Breast epithelium (tissue), 4 donors: ENCODE data around the gene URB1. TPM values are rescaled to one million over a fixed set of nuclear protein-coding genes. Genes with fewer than 3 reads are reported as not detected.

Experiments
- DNase-seq, 2 donors: peaks; one replicate each; pipeline ENCODE4 v3.0.0-alpha.2; 2019; ENCODE audit warnings: low spot score in 2 of 2
- H3K27ac ChIP-seq, 2 donors: fragments of 200-600 bp; sonication (generic) in 1 of 2; one replicate each; pipeline ENCODE4 v1.5.1; 2016 to 2019; ENCODE audit warnings: mild to moderate bottlenecking in 1 of 2
- H3K27me3 ChIP-seq, 2 donors: fragments of 200-600 bp; sonication (generic) in 1 of 2; one replicate each; pipeline versions ENCODE4 v1.5.1 to v1.6.0; 2017 to 2019; ENCODE audit warnings: control low read depth in 1 of 2, mild to moderate bottlenecking in 1 of 2
- H3K36me3 ChIP-seq: fragments of 200-600 bp; one replicate; pipeline ENCODE4 v1.5.1; 2019
- H3K4me1 ChIP-seq, 2 donors: fragments of 200-600 bp; sonication (generic); one replicate each; pipeline ENCODE4 v1.5.1; 2016 to 2019; ENCODE audit warnings: control low read depth in 1 of 2
- H3K4me3 ChIP-seq, 3 donors: fragments of 200-600 bp; sonication (generic); 1 replicate in 2 of 3; 2 replicates in 1 of 3; pipeline ENCODE4 v1.5.1; 2016 to 2019; ENCODE audit warnings: mild to moderate bottlenecking in 3 of 3, moderate library complexity in 2 of 3
- H3K9me3 ChIP-seq, 2 donors: fragments of 200-600 bp; sonication (generic) in 1 of 2; one replicate each; pipeline ENCODE4 v1.5.1; 2016 to 2019; ENCODE audit warnings: control low read depth in 1 of 2
- CTCF ChIP-seq, 3 donors: fragments of 450-650 bp; IDR thresholded peaks; one replicate each; pipeline ENCODE4 v1.5.1; 2016 to 2017; ENCODE audit warnings: antibody characterized with exemption in 3 of 3, mild to moderate bottlenecking in 3 of 3, moderate library complexity in 3 of 3
- POLR2A ChIP-seq: fragments of 450-650 bp; IDR thresholded peaks from one replicate; pipeline ENCODE4 v1.6.1; 2016; ENCODE audit warnings: antibody characterized with exemption, mild to moderate bottlenecking, moderate library complexity
- POLR2AphosphoS5 ChIP-seq, 3 donors: sonication (generic); formaldehyde crosslinking; IDR thresholded peaks; one replicate each; pipeline ENCODE4 v1.6.1; 2017; ENCODE audit warnings: antibody characterized with exemption in 3 of 3
- intact Hi-C: fragments of 100-400 bp; cut with DNase I; formaldehyde crosslinking; loops from one replicate; pipeline ENCODE4 v1.15.1; 2023; ENCODE audit warnings: low total_unique reads
- total RNA-seq, 3 donors: library from RNA; depleted of rRNA; stranded (reverse); fragments of >200 nt; gene quantifications; one replicate each; pipeline ENCODE4 v1.1.0, GENCODE V29; 2016

The URB1 gene
- total RNA-seq, 3 donors from 2014 or later: 12.8 to 22.2 (median 20.6) TPM

- Histone ChIP-seq H3K4me1 (no peaks in the 10 kb centered on the region), H3K9me3 (no peaks in the 10 kb centered on the region), H3K36me3 (no peaks in the 10 kb centered on the region), H3K27ac (no peak within 1 kb of the TSS), H3K4me3 (no peak within 1 kb of the TSS), H3K27me3 (no peaks in the 10 kb centered on the region)
- DNase-seq: no peak
- TF ChIP-seq POLR2A (no peak), POLR2AphosphoS5 (IDR thresholded peaks at IDR 0.05) (no peak), CTCF (IDR thresholded peaks at IDR 0.05) (no peak)
- intact Hi-C loops: loop anchor here (2.0 kb wide), 1 partner anchor 58 kb away; no protein-coding TSS in a partner anchor
Measured at GRCh38 chr21:32298658-32299081, 94.1 kb downstream of the URB1 start, which contains the start of gene MRAP. Gene MRAP (plus strand): TSS chr21:32298855. CDS start chr21:32298972, 117 bp downstream.

GRCh38 chr21:32298148-32298559 lies 94.7 kb downstream of the URB1 start:
- no peak for DNase-seq
- no peaks in the 10 kb centered on the region for H3K4me1 ChIP-seq
- H3K9me3 ChIP-seq: no peaks in the 10 kb centered on the region
- no peak for TF ChIP-seq CTCF (IDR thresholded peaks at IDR 0.05)
- TF ChIP-seq POLR2AphosphoS5 (IDR thresholded peaks at IDR 0.05): no peak
- TF ChIP-seq POLR2A: no peak
- intact Hi-C loops: loop anchor here (2.0 kb wide), 1 partner anchor 59 kb away; no protein-coding TSS in a partner anchor
- H3K4me3 ChIP-seq: no peak overlapping the region
- H3K27ac ChIP-seq: no peak overlapping the region
- H3K27me3 ChIP-seq: no peaks in the 10 kb centered on the region
- no peaks in the 10 kb centered on the region for H3K36me3 ChIP-seq

GRCh38 chr21:32297449-32297848 lies 95.4 kb downstream of the URB1 start:
- Histone ChIP-seq H3K36me3 (no peaks in the 10 kb centered on the region), H3K27me3 (no peaks in the 10 kb centered on the region), H3K4me3 (no peak overlapping the region), H3K9me3 (no peaks in the 10 kb centered on the region), H3K4me1 (no peaks in the 10 kb centered on the region), H3K27ac (no peak overlapping the region)
- no peak for DNase-seq
- intact Hi-C loops: no loop called here
- TF ChIP-seq CTCF (IDR thresholded peaks at IDR 0.05): no peak
- TF ChIP-seq POLR2A: no peak
- TF ChIP-seq POLR2AphosphoS5 (IDR thresholded peaks at IDR 0.05): no peak

- no peak for TF ChIP-seq CTCF (IDR thresholded peaks at IDR 0.05)
- Histone ChIP-seq H3K4me1 (no peaks in the 10 kb centered on the region), H3K27ac (no peak overlapping the region), H3K9me3 (no peaks in the 10 kb centered on the region), H3K27me3 (no peaks in the 10 kb centered on the region), H3K36me3 (no peaks in the 10 kb centered on the region), H3K4me3 (no peak overlapping the region)
- DNase-seq: no peak
- intact Hi-C loops: no loop called here
Measured at GRCh38 chr21:32285476-32285875, 107.3 kb downstream of the URB1 start.

- peaks cover 0 to 7% of the 10 kb centered on the region in 2 donors for H3K4me1 ChIP-seq
- H3K27me3 ChIP-seq: no peaks in the 10 kb centered on the region
- no peaks in the 10 kb centered on the region for H3K36me3 ChIP-seq
- H3K27ac ChIP-seq: no peak overlapping the region
- TF ChIP-seq POLR2A (no peak), CTCF (IDR thresholded peaks at IDR 0.05) (no peak), POLR2AphosphoS5 (IDR thresholded peaks at IDR 0.05) (no peak)
- DNase-seq: no peak
- H3K9me3 ChIP-seq: no peaks in the 10 kb centered on the region
- intact Hi-C loops: no loop called here
- H3K4me3 ChIP-seq: no peak overlapping the region
Measured at GRCh38 chr21:32282992-32283391, 109.8 kb downstream of the URB1 start.
